GF-D8 (cell line): Measurements from ENCODE around the gene PLPP7.
"Not testable (repeated sequence)": the region's sequence is repeated elsewhere in the genome, so short reads cannot be mapped to it uniquely, and the experiment has no call there.

ENCODE experiments used
- DNase-seq: peaks from one replicate; lab custom pipeline; 2025; lab: John Stamatoyannopoulos, UW

The PLPP7 gene

GRCh38 chr9:131330814-131331600 lies 41.5 kb downstream of the PLPP7 start:
- no peak for DNase-seq

- not testable (repeated sequence) for DNase-seq
Observed at GRCh38 chr9:131331996-131332395, 42.5 kb downstream of the PLPP7 start.

- DNase-seq: no peak
Observed at GRCh38 chr9:131333771-131334628, 44.5 kb downstream of the PLPP7 start.

DNA sequence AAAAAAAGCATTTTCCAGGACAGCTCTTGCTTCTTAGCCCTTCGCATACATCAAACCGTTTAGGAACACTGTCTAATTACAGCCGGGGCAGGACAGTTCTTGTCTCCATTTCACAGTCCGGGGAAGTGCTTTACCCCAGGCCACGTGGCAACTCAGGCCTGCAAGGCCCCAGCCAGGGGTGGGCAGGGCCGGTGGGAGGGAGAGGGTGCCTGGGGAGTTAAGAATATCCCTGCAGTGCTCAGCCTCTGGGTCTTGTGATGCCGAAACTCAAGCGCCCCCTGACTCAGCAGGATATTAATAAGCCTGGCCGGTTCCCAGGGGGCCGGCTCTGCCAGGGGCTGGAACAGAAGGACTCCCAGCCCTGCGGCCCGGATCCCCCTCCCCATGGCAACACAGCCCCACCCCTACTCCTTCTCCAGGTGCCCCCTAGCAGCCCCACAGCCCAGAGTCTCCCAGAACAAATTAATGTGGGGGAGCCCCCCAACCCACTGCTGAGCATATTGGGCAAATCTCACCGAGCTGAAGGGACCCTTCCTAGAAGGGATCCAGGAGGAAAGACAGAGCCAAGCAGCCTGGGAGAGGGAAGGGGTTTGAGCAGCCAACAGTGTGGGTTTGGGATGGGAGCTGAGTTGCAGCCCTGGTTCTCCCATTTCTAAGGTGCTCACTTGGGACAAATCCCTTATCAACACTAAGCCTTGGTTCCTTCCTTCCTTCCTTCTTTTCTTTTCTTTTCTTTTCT lies 45.3 kb downstream of the PLPP7 start:
- no peak for DNase-seq

GRCh38 chr9:131335368-131335755 lies 45.8 kb downstream of the PLPP7 start:
- no peak for DNase-seq

DNA sequence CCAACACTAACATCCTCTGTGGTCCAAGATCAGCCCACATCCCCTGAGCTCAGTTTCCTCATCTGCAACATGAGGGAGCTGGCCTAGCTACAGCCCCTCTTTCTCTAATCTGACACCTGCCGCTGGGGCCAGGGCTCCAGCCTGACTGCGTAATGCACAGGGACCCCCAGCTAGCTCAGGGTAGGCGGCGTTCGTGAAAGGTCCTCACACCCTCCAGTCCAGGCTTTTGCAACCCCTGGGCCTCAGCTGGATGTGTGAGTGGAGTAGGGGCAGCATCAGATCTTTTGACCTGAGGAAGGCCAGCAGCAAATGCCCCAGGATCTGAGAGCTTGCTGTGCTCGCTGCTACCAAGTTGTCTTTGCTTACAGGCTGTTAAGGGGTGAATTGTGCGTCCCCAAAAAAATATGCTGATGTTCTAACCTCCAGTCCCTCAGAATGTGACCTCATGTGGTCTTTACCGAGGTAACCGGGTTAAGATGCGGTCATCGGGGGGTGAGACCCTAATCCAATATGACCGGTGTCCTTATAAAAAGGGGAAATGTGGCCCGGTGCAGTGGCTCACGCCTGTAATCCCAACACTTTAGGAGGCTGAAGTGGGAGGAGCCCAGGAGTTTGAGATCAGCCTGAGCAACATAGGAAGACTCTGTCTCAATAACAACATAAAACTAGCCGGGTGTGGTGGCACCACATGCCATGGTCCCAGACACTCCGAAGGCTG lies 47.8 kb downstream of the PLPP7 start:
- no peak for DNase-seq

DNA sequence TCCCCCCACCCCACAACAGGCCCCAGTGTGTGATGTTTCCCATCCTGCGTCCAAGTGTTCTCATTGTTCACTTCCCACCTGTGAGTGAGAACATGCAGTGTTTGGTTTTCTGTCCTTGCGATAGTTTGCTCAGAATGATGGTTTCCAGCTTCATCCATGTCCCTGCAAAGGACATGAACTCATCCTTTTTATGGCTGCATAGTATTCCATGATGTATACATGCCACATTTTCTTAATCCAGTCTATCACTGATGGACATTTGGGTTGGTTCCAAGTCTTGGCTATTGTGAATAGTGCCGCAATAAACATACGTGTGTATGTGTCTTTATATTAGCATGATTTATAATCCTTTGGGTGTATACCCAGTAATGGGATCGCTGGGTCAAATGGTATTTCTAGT lies 49.7 kb downstream of the PLPP7 start:
- DNase-seq: not testable (repeated sequence)

DNA sequence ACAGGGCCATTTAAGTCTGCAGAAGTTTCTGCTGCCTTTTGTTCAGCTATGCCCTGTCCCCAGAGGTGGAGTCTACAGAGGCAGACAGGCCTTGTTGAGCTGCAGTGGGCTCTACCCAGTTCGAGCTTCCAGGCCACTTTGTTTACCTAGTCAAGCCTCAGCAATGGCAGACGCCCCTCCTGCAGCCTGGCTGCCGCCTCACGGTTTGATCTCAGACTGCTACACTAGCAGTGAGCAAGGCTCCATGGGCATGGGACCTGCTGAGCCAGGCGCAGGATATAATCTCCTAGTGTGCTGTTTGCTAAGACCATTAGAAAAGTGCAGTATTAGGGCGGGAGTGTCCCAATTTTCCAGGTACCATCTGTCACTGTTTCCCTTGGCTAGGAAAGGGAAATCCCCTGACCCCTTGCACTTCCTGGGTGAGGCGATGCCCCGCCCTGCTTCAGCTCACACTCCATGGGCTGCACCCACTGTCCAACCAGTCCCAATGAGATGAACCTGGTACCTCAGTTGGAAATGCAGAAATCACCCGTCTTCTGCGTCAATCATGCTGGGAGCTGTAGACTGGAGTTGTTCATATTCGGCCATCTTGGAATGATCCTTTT lies 55.5 kb downstream of the PLPP7 start:
- DNase-seq: not testable (repeated sequence)

DNA sequence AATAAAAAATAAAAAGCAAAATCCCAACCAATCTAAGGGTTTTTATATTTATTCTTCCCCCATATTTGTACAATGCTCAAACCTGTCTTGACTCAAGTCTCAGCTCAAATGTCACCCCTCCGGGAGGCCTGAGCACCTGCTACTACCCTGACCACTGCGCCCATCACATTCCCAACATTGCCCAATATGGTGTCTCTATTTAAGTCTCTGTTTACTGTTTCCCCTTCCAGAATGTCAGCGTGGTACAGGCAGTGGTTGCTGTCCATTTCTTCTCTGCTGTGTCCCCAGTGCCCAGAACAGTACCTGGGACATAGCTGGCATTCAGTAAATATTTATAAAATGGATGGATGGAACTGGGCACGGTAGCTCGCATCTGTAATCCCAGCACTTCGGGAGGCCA lies 57.0 kb downstream of the PLPP7 start:
- DNase-seq: no peak

DNA sequence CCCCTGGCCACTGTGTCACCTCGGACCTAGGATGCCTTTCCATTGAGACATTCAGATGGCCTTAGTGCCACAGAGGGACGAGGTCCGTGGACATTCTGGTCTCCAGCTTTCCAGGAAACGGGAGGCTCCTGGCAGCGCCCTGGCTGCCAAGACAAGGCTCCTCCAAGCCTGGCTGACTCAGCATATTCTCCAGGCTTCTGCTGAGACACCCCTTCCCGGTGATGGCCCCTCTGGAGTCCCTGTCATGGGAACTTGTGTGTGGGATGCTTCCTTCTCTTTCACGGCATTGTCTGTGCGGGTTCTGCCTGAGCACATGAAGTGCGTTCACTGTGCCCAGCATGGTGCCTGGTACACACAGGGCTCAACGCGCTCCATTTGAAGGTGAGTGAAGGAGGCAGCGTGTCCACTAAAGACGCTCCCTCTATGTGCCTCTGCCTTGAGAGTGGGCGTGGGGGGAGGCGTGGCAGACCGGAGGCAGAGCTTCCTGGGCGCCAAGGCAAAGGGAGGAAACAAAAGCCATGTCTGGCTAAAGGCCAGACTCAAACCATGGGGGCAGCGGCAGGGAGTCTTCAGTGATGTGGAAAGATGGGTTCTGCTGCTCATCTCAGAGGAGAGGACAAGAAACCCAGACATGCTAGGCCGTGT lies 58.0 kb downstream of the PLPP7 start:
- no peak for DNase-seq

DNA sequence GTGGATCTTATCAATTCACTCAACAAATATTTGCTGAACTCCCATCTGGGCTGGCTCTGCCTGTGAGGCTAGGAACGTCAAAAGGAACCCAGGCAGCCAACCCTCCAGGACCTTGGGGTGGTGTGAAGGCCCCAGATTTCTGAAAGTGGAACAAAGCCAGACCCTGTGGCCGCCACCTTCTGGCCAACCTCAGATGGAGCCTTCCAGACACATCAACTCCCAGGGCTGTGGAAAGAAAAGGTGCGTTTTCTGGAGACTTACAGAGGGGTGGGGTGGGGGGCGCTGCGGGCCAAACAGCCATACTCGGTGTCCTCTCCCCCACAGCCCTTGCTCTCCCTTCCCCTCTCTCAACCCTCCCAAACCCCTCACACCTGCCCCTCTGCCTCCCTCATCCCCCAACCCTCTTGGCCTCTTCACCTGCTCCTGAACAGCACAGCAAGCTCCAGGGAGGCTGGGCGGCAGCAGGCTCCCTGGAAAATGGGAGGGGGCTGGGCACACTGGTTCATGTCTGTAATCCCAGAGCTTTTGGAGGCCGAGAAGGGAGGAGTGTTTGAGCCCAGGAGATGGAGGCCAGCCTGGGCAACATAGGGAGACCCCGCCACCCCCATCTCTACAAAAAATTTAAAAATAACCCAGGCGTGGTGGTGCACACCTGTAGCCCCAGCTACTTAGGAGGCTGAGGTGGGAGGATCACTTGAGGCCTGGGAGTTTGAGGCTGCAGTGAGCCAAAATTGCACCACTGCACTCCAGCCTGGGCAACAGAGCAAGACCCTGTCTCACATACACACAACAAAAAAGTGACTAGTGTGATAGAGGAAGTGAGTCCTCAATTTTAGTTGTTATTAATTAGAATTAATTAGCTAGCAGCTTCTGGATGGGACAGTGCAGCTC lies 59.4 kb downstream of the PLPP7 start:
- DNase-seq: no peak

DNA sequence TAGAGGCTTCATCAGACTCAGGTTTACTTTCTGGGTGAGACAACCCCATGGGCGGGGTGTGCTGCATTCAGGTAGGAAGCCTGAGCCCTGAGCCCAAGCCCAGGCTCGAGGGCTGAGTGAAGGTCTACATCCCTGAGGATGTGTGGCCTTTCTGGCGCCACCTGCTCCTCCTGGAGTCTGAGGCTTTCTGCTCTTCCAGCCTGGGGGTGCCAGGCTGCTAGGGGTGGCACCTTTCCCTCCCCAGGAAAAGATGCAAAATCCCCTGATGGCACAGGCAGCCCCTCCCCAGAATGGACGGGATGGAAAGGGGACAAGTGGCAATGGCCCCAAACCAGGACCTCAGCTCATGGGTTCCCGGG lies 60.0 kb downstream of the PLPP7 start:
- no peak for DNase-seq

- DNase-seq: peak; percentile 58
Observed at GRCh38 chr9:131349881-131350563, 60.5 kb downstream of the PLPP7 start.

DNA sequence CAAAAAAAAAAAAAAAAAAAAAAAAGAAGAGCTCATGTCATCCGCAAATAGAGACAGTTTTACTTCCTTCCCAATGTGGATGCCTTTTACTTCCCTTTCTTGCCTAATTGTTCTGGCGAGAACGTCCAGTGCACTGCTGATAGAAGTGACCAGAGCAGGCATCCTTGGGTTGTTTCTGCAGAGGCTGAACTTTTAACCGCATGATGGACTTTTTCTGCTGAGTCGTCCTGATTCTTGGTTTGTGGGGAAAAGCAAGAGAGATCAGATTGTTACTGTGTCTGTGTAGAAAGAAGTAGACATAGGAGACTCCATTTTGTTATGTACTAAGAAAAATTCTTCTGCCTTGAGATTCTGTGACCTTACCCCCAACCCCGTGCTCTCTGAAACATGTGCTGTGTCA lies 67.0 kb downstream of the PLPP7 start:
- DNase-seq: not testable (repeated sequence)

GRCh38 chr9:131358556-131358955 lies 69.0 kb downstream of the PLPP7 start:
- no peak for DNase-seq
